GM21447 (cell line): Measurements from ENCODE around the gene BAIAP2.
"Not testable (repeated sequence)": the region's sequence is repeated elsewhere in the genome, so short reads cannot be mapped to it uniquely, and the experiment has no call there.

Experiments
- ATAC-seq: cut with Tn5 transposase; IDR thresholded peaks from one replicate; pipeline ENCODE4 v1.9.1; 2021; ENCODE audit not compliant: unreplicated experiment

The BAIAP2 gene

DNA sequence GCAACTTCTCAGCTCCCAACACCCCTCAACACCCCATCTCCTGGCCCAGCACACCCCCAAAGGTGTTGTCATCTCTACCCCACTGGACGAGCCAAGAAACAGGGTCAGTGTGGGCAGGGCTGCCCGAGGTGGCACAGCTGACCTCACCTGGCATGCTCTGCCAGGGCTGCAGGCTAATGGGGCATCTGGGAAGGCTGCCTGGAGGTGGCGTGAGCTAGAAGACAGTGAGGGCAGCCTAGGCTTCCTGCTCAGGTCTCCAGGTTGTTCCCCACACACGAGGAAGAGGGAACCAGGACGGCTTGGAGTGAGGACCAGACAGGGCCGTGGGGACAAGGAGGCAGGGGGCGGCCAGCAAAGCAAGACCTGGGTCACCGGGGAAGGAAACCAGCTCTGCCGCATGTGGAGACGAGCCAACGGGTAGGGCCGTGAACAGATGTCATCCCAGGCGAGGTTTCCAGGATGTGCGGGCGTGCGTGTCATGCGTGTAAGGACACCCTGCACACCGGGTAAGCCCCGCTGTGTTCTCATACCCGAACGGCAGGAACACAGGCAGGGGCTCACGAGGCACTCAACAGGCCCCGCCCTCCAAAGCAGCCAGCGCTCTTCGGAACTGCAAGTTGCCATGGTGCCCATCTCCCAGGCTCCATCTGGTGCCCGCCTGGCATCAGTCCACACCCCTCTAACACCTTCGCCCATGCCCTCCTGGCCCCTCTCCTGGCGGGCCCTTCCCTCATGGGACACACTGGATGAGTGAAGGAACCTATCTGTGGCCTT lies 100.7 kb downstream of the BAIAP2 start:
- ATAC-seq, result no peak

DNA sequence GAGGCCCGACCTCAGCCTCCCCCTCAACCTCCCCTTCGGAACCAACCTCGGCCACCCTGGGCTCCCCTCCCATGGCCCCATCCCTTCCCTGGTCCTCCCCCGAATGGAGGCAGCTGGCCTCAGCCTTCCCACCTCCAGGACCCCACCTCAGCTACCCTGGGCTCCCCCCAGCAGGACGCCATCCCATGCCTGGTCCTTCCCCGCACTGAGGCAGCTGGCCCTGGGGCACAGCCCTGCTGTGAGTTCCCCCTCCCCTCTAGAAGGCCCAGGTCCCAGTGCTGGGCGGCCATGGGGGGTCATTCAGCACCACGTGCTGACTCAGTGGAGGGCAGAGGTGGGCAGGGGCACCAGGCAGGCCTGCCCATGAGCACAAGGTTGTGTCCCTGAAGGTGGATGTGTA lies 101.4 kb downstream of the BAIAP2 start:
- no peak for ATAC-seq

DNA sequence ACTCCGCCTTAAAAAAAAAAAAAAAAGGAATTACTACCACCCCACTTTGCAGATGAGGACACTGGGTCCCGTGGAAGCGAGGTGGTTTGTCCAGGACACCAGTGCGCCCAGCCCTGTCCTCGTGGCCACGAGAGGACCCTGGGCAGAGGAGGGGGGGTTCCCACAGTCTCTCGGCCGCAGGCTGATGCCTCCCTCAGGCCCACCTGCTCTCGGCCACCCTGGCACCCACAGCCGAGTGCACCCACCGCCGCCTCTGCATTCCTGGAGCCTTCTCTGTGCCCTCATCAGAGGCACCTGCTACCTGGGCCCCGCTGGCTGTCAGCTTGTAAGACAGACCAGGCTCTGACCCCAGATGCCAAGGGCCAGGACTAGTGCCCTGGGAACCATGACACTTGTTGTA lies 102.3 kb downstream of the BAIAP2 start:
- ATAC-seq, result no peak

DNA sequence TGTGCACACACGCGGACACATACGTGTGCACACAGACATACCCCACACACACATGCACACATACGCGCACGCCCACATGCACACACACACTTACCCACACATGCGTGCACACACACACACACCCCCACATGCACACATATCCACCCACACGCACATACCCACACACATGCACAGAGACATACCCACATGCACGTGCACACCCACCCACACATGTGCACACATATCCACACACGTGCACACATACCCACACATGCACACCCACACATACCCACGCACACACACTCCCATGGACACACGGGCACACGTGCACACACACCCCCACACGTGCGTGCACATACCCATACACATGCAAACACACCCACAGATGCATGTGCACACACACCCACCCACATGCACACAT lies 103.1 kb downstream of the BAIAP2 start:
- ATAC-seq, result no peak

DNA sequence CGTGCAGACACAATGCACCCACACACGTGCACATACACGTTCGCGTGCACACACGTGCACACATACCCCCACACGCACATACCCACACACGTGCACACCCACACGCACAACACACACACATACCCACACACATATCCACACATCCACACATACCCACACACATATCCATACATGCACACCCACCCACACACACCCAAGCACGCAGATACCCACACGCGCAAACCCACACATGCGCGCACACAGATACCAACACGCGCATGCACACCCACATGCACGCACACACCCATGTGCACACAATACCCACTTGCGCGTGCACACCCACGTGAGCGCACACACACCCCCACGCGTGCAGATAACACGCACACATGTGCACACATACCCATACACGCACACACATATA lies 103.5 kb downstream of the BAIAP2 start:
- ATAC-seq, result no peak

DNA sequence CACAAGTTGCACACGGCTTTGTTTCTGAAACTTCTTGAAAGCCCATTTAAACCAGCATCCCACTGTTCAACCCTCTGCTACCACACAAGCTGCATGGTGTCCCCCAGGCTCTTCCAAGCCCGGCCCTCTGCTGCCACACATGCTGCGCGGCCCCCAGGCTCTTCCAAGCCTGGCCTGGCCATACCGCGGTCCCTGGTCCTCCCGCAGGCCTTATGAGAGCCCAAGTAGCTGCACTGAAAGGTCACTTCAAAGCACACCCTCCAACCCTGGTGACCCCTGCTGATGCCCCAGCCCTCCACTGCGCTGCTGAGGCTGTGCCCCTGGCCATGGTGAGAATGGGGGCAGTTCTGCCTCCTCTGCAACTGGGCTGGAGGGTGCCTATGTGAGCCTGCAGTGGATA lies 104.5 kb downstream of the BAIAP2 start:
- no peak for ATAC-seq

DNA sequence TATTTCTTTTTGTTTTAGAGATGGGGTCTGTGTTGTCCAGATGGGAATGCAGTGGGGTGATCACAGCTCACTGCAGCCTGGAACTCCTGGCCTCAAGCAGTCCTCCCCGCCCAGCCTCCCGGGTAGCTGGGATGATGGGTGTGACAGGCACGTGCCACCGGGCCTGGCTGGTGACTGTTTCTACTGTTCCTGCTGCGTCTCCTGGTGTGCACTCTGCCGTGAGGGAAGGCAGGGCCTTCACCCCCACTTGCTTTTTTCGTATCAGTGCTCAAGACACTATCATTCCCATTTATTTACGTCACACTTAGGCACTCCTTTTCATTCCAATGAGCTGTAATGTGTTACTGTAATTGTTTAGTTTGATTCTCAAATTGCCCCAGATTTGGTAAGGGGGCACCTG lies 105.1 kb downstream of the BAIAP2 start:
- no peak for ATAC-seq

DNA sequence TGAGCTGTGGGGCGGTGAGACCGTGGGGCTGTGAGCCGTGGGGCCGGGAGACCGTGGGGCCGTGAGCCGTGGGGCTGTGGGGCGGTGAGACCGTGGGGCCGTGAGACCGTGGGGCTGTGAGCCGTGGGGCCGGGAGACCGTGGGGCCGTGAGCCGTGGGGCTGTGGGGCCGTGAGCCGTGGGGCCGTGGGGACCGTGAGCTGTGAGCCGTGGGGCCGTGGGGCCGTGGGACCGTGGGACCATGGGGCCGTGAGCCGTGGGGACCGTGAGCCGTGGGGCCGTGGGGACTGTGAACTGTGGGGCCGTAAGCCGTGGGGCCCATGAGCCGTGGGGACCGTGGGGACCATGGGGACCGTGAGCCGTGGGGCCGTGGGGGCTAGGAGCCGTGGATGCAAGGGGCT lies 105.7 kb downstream of the BAIAP2 start:
- no peak for ATAC-seq

DNA sequence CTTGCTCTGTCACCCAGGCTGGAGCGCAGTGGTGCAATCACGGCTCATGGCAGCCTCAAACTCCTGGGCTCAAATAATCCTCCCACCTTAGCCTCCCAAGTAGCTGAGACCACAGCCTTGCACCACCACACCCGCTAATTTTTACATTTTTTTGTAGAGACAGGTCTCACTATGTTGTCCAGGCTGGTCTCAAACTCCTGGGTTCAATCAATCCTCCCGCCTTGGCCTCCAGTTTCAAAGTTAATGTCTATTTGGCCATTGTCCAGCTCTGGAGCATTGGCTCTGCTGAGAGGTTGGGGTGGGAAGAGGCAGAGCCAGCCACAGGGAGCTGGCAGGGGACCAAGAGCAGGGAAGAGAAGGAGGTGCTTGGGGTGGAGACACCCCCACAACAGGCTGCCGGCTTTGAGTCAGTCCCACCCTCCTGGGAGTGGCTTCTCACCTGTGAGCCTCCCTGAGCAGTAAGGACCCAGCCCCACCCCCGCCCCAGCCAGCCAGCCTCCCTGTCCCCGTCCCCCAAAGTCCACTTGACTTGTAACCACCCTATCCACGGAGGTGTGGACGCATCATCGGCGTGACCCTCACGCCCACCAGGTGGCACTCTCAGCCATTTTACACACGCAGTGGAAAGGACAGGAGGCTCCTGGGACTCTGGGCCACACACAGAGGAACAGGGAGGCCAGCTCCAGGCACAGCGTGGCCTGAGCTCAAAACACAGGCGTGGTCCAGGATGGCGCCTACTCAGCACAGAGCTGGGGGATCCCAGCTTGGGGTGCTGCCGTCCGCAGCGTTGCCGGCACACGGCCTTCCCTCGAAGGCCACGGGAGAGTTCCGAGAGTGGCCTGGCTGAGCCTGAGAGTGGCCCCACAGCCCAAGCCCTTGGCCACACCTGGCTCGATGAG lies 107.6 kb downstream of the BAIAP2 start:
- ATAC-seq, result no peak

DNA sequence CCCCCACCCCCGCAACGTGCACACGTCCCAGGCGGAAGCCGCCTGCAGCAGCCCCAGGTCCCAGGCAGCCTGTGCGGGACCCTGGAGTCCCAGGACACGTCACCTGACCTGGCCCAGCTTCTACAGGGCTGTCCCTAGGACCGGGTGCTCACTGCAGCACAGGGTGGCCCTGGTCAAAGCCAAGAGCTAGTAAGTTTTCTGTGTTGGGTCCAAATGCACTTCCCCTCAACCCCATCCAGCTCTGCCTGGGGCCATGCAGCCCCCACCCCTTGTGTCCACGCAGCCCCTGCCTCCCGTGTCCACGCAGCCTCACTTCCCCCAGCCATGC lies 108.2 kb downstream of the BAIAP2 start:
- ATAC-seq, result no peak

DNA sequence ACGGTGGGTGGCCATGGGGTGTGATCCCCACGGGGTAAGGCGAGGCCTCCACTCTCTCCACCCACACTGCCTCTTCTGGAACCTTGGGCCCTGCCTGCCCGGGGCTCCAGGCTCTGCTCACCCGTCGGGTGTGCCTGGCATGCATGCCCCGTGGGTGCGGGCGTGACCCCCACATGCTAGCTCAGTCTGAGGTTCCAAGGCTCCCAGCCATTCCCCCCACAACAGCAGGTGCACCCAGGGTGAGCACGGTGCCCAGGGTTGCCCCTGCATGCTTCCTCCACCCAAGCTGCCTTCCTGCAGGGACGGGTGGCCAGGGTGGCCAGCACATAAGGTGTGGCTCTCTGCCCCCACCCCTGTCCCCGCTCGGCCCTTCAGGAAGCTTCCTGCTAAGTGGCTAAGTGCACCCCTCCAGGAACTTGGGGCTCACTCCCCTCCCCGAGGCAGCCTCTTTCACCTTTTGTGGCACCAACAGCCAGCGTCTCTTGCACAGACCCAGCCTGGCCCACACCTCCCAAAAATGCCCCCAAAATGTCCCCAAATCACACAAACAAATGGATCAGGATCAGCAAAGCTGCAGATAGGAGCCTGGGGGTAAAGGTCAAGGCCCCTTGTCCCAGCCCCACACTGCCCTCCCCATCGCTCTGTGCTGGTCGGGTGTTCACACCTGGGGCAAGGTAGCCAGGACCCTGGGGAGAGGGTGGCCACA lies 108.9 kb downstream of the BAIAP2 start:
- ATAC-seq, result no peak

DNA sequence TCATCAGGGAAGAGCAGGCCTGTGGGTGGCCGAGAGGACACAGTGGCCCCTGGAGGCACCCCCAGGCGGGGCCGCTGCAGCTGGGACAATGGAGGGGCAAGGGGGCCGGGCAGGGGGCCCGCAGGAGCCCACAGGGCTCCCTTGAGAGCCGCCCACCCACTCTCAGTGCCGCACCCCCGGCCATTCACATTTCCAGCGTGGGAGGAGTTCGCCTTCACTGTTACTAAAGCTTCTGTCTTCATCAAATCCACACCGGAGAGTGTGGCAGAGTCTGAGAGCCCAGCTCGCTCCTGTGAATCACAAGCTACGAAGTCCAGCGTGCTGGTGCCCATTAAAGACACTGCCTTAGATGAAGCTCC lies 109.5 kb downstream of the BAIAP2 start:
- no peak for ATAC-seq

DNA sequence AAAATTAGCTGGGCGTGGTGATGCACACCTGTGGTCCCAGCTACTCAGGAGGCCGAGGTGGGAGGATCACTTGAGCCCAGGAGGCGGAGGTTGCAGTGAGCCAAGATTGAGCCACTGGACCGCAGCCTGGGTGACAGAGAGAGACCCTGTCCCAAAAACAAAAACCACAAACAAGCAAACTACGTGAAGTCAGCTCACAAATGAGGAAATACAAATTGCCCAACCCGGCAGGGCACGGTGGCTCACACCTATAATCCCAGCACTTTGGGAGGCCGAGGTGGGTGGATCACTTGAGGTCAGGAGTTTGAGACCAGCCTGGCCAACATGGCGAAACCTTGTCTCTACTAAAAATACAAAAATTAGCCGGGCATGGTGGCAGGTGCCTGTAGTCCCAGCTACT lies 111.3 kb downstream of the BAIAP2 start:
- not testable (repeated sequence) for ATAC-seq

DNA sequence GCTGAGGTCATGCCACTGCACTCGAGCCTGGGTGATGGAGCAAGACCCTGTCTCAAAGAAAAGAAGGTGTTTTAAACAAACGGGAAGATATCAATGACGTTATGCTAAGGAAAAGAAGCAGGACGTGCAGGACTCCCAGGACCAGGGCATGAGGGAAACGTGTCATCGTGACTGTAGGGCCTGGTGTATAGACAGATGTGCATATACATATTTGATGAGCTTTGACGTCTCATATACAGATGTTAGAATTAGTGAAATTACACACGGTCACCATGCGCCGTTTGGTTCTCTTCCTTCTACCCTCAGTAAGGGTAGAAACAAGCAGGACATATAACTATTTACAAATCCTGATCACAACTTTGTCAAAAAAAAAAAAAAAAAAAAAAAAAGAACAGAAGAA lies 112.8 kb downstream of the BAIAP2 start:
- no peak for ATAC-seq

DNA sequence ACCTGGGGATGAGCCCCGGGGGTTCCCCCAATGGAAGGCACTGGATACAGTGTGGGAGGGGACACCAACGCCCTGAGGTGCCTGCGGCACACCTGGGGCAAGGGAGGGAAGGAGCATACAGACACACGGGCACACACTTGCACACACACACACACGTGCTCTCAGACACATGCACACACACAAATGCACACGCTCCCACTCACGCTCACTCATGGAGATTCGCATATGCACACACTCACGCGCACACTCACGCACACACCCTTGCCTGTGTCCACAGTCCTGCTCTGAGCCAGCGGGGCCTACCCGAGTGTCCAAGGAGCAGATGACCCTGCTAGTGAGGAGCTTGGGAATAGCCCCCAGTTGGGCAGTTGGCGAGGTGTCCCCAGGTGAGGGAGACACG lies 113.6 kb downstream of the BAIAP2 start:
- ATAC-seq, result no peak

DNA sequence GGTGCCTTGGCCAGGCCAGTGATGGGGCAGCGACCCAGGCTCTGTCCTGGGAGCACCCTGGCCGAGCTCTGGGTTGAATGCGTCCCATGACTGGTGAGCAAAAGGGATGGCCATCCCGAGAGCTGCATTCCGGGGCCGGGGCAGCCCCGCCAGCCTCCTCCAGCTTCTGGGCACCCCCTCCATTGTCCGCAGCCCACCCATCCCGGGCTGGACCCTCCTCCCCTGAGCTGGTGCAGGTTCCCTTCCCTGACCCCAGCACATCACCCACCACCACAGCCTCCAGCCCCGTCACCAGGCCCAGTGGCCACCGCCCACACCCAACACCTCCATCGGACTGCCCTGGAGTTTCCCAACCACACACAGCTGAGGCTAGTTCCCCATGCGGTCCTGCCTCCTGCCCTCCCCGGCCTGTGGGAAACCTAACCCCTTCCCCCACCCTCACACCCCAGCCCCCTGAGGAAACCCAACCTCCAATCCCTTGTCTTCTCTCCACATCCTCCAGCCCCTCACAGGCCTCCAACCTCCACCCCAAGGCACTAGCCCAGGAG lies 114.1 kb downstream of the BAIAP2 start:
- no peak for ATAC-seq

DNA sequence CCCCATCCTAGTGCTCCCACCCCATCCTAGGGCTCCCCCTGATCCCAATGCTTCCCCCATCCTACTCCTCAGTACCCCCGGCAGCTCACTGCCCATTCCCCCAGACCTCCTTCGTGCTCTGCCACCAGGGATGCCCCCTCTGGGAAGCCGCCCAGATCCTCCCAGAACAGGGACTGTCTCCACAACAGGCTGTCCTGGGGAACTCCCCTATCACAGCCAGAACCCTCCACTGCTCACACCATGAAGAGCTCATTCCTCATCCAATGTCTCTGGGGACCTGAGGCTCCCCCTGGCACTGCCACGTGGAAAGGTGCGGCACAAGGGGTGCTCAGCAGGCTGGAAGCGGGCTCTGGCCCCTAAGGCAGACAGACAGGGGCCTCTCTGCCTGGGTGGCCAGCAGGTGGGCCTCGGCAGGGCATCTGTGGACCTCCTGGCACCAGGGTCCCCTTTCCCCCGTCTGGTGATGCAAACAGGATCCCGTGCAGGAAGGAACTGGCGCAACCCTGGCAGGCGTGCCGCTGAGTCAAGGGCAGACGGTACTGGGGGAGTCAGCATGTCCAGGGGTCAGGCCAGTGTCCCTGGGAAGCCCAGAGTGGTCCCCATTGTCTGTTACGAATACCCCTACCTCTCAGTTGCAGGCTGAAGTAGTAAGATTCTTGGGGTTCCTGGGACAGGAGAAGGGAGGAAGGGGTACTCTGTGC lies 115.6 kb downstream of the BAIAP2 start:
- ATAC-seq, result no peak

DNA sequence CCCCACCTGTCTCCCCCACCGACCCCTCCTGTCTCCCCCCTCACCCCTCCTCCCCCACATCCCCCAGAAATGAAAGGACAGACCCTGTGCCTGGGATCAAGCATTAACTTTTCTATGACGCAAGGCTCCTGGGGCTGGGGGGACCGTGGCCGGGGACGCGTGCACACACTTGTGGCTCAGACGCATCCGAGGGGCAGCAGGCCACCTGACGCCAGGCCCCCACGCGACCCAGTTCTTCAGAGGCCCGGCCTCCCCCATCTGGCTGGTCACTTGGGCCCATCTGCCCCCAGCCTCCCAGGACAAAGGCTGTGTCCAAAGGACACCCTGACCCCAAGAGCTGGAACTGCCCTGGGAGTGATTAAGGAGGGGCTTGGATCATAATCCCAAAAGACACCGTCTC lies 116.3 kb downstream of the BAIAP2 start:
- no peak for ATAC-seq

DNA sequence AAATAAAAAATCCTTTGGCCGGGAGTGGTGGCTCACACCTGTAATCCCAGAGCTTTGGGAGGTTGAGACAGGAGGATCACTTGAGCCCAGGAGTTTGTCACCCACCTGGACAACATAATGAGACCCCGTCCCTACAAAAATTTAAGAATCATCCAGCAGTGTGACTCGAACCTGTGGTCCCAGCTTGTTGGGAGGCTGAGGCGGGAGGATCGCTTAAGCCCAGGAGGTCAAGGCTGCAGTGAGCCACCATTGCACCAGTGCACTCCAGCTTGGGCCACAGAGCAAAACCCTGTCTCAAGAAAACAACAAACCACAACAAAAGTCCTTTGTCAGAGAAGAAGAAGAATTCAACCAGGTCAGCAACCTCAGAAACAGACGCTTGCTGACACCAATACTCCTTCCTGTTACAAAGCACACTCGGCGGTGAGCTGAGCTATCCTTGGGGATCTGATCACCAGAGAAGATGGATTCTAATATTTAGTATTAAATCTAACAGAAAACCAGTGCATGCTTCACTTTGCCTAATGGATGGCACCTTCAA lies 117.4 kb downstream of the BAIAP2 start:
- no peak for ATAC-seq

DNA sequence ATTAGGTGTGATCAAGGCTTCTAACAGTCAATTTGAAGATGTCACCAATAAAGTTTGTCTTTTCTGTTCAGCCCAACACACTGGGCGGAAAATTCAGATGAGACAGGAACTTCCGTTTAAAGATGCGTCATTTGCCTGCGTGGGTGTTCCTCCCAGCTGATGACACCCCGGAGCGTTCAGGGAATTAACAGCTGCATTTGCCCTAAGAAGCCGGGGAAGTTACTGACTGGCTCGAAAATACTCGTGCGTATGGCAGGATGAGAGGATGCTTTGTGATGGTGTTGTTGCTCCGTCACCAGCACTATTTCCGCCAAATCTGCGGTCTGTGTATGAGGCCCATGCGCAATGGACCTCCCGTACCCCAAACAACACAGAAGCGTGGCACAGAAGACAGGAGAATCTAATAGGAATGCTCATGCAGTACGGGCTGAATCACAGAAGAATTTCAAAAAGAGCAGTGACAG lies 118.4 kb downstream of the BAIAP2 start:
- no peak for ATAC-seq

DNA sequence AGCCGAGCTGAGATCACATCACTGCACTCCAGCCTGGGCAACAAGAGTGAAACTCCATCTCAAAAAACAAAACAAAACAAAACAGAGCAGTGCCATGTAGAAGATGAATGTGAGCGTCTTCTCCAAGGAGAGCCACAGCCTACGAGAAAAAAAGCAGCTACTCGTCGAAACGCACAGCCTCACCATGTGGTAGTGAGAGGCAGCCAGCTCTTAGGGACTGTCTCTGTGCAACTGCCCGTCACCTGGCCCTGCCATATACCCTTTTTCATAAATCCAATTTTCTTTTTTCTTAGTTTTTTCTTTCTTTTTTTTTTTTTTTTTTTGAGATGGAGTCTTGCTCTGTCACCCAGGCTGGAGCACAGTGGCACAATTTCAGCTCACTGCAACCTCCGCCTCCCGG lies 119.1 kb downstream of the BAIAP2 start:
- not testable (repeated sequence) for ATAC-seq
